M059J (cell line): ENCODE measurements around the gene UBE2V1. TPM values are rescaled to one million over a fixed set of nuclear protein-coding genes. Genes with fewer than 3 reads are reported as not detected.
"Not testable (repeated sequence)": the region's sequence is repeated elsewhere in the genome, so short reads cannot be mapped to it uniquely, and the experiment has no call there.

Source experiments
- DNase-seq: peaks from one replicate; pipeline ENCODE4 v3.0.0-alpha.2; 2012; ENCODE audit warnings: low read depth
- total RNA-seq: library from RNA; depleted of rRNA; stranded (reverse); fragments of >200 nt; shearing (Covaris generic); gene quantifications from 2 replicates; pipeline ENCODE4 v1.2.3, GENCODE V29; 2014; rRNA removed

Gene UBE2V1
- 135 and 170 TPM in 2 replicates for total RNA-seq

DNA sequence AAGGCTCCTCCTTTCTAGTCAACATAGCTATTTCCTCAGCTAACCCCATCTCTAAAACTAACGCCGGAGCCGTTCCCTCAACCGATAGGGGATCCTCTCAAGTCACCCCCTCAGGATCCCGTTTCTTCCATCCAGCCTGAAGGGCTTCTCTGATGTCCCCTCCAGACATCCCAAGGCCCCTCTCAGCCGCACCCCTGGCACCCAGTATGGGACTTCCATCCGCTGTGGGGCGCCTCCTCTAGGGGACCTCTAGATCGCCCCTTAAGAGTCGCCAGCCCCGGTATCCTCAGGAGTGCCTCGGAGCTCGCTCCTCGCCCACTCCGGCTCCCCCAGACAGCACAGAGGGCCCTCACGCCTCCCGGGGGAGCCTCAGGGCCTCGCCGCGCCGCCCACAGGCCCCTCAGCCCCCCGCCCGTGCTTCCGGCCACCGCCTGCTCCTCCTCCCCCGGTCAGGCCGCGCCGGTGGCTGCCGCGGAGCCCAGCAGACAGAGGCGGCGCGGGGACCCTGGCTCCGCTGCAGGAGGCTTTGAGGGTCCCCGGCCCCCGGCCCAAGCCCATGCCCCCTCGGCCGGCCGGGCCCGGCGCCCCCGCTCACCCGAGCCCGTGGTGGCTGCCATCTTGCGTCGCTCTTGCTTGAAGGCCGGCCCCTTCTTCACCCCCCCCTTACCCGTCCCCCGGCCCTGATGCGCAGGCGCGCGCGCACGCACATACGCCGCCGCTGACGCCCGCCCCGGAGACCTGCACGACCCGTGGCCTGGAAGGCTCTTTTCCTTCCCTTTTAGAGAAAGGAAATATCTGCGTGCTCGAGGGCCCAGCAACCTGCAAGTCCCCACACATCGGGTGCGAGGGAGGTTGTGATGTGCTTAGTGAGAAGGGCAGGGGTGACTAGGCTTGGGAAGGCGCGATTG, at the start of gene UBE2V1:
UBE2V1 (minus strand) TSS at position 639 of the 908 bp plus-strand sequence; CDS start at position 617, 22 bp downstream.
- DNase-seq, result peak; percentile 88

- not testable (repeated sequence) for DNase-seq
These were observed 48.5 kb upstream of the UBE2V1 start for GRCh38 chr20:50161494-50161893.

DNA sequence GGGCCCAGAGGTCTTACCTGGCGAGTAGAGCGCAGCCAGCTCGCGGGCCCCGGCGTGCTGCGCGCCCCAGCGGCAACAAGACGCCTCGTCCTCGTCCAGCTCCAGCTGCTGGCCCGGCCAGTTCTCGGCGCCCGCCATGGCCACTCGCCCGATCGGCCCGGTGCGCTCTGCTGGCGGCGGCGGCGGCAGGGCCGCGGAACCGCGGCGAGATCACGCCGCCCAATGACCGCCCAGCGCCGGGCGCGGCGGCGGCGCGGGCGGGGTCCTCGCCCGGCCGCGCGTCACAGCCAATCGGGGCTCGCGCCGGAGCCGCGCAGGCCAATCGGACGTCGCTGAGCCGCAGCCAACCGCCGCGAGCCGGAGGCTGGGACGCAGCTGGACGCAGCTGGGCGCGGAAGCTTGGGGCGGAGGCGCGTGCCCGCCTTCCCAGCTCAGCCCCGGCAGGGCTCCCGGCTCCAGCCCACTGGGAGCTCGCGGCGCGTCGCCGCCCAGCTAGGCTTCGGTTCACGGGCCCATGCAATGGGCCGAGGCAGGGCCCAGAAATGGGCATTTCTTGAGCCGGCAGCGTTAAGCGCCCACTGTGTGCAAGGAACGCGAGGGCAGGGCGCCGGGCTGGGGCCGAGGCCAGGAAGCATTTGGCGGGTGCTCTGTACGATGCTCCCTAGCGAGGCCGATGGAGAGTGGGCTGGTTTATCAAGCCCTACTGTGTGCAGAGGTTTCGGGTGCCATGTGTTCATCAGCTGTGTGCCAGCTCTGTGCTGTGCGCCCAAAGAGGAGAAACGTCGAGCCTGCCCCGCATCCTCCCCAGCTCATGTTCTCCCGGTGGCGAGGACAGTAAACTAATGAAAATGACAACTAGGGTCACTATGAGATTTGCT, 40.8 kb upstream of the UBE2V1 start, which contains the start of gene PEDS1:
PEDS1 (minus strand) TSS at position 224 of the 878 bp plus-strand sequence; CDS start at position 138, 86 bp downstream.
- peak; percentile 92 for DNase-seq

DNA sequence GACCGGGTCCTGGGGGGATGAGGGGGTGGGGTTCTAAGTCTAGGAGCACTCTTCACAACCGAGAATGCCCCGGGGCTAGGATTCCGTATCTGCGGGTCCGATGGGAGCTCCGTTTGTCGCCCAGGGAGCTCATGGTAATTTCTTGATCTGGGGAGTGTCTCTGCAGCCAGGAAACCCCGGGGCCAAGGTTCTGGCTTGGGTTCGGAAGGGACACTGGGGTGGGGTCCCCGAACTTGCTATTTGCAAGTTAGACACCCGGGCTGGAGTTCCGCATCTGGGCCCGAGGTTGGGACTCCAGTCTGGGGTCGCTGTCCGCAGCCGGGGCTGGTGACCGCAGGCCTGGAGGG, 40.2 kb upstream of the UBE2V1 start:
- no peak for DNase-seq

DNA sequence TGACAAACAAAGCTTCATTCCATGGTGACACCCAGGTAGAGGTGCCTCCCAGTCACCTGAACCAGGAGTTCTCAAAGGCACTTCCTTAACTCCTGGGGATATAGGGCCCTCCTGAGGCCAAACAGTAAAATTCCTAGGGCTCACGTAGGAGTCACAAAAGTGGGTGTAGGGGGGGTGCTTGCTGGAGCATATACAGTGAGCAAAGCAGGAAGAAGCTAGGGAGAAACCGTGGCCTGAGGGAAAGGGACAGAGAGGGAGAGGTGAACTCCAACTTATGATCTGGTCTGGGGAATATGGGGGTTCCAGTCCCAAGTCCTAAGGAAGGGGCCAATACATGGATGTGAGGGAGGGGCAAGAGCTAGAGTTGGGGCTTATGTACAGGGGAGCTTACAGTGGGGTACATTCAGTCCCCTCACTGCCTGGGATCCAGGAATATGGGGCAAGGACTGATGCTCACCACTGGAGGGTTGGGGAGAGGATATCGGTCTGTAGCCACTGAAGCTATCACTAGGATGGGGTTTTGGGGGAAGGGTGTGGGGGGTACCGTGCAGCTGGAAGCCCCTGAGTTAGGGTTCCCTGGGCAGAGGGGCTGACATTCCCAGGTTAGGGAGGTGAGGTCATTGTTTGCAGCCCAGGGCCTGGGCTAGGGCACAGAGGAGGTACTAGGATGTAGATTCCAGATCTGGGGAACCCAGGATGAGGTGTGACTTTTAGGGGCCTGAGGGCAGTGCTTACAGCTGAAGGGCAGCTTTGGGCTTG, 39.6 kb upstream of the UBE2V1 start:
- DNase-seq, result no peak

- no peak for DNase-seq
These were observed 38.2 kb upstream of the UBE2V1 start for GRCh38 chr20:50151034-50151743.

DNA sequence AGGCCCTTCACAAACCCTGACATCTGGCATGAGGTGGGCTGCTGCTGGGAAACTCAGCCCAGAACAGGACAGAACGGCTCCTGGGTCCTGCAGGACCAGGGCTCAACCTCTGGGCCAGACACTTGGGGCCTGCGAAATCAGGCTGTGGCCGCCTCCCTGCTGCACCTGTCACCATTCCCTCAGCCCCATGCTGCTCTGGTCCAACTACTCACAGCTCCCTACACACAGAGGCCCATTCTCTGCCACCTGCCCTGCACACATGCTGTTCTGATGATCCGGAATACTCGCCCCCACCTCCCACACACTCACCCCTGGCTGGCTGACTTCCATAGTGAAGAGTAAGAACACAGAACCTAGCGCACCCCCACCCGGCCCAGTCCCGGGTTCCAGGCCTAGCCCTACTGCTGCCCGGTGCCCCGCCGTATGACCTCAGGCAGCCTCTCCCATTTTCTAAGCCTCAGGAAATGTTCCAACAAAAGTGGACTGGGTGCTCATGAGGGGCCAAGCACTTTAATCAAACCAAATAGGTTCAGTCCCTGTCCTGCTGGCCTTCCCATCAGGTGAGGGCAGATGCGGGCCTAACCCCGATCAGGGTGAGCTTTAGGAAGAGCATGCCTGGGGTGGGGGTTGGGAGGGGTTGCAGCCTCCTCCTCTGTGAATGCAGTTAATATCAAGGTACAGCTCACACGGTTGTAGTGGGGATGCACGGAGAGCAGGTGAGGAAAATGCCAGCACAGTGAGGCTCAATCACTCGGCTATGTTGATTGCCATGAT, 36.7 kb upstream of the UBE2V1 start:
- no peak for DNase-seq

- no peak for DNase-seq
These were observed 34.0 kb upstream of the UBE2V1 start for GRCh38 chr20:50146732-50147662.

- no peak for DNase-seq
These were observed 33.3 kb upstream of the UBE2V1 start for GRCh38 chr20:50146214-50146613.

DNA sequence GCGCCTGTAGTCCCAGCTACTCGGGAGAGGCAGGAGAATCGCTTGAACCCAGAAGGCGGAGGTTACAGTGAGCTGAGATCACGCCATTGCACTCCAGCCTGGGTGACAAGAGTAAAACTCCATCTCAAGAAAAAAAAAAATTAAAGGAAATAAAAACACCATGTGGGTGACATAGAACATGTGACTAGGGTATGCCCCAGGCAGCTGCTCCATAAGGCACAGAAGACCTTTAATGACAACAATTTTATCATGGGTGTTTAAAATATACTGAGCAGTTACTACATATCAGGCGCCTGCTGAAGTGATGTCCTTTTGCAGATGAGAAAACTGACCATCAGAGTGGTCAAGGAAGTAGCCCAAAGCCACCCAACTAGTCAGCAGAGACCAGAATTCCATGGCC, 32.6 kb upstream of the UBE2V1 start:
- DNase-seq, result no peak

GRCh38 chr20:50144362-50144761, 31.4 kb upstream of the UBE2V1 start:
- DNase-seq, result peak; percentile 92

- no peak for DNase-seq
These were observed 29.9 kb upstream of the UBE2V1 start for GRCh38 chr20:50142812-50143211.

DNA sequence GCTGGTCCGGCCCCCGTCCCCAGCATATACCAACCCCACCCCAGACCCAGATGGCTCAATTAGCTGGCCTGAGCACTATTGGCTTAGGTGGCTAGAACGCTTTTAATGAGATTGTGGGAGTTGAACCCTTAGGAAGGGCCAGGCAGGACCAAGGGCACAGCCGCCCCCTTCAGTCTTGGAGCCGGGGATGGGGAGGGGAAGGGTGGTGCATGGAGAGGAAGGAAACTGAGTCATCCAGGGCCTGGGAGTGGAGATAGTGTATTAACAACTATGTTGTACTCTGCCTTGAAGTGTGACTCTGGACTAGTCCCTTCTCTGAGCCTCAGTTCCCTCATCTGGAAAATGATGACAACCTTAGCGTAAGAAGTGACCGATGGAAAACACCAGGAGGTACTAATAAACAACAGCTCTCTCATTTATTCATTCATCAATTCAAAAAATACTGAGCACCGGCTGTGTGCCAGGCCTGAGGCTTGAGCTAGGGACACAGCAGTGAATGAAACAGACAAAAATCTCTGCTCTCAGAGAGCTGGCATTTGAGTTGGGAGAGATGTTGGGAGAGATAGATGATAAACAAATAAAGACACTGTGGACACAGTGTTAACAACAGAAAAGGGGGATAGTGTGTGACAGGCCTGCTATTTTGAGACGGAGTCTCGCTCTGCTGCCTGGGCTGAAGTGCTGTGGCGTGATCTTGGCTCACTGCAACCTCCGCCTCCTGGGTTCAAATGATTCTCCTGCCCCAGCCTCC, 29.0 kb upstream of the UBE2V1 start:
- no peak for DNase-seq

DNA sequence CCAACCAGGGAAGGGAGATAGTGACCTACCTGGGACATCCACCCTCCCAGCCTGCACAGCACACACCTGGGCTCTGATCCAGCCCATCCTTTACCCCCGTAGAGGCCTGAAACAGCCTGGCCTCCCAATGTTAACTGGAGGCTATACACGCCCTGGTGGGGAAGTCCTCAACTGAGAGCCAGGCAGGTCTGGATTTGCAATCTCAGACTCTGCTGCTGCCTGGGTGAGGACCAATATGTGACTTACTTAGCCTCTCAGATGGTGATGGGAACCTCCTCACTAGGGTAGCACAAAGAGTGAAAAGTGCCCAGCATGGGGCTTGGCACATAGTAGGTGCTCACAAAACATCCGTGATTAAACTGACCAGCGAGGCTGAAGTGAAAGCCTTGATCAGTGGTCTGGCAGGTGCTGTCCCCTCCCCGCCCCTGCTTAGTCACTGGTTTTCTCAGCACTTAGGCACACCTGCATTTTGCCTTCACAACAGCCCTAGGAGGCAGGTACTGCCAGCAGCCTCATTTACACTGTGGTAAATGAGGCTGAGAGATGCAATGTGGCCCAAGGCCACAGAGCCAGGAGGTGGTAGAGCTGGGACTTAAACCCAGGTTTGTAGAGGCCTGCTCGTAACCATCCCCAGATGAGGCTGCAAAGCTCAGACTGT, 28.2 kb upstream of the UBE2V1 start:
- DNase-seq, result no peak

DNA sequence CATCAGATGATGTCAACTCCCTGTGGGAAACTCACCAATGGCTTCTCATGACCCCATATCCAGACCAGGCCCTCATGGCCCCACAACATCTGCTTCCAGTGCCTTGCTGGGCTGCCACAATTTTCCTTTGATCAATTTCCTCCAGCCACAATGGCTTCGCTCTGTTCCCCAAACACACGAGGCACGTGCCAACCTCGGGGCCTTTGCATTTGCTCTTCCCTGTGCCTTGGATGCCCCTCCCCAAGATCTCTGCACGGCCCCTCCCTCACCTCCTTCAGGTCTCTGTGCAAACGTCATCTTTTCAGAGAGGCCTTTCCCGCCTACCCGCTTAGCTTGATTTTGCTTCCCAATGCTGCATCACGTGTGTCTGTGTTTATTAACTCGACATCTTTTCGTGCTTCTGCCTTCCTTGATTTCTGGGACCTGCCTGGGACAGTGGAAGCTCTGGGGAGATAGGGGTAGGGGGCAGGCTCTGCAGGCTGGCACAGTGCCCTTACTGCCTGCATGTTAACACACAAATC, 27.4 kb upstream of the UBE2V1 start:
- DNase-seq, result no peak

- peak; percentile 10 for DNase-seq
These were observed 25.8 kb upstream of the UBE2V1 start for GRCh38 chr20:50138479-50139393.

DNA sequence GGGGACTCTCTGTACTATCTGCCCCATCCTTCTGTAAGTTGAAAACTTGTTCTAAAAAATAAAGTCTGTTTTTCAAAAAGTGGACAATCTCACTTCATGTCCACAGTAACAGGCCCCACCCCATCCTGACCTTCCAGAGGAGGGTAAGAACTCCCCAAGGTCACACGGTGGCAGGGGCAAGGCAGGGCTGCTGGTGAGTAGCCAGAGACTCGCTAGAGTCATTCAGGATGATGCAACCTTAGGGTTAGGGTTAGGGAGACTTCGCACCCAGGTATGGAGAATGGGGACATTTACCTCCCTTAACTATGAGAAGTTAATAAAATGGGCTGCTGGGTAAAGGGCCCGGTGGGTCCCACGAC, 25.1 kb upstream of the UBE2V1 start:
- no peak for DNase-seq
